ENCODE results near the gene KRT23. TPM values are rescaled to one million over a fixed set of nuclear protein-coding genes. Genes with fewer than 3 reads are reported as not detected.
"Not testable (repeated sequence)": the region's sequence is repeated elsewhere in the genome, so short reads cannot be mapped to it uniquely, and the experiment has no call there.

Gene KRT23
- total RNA-seq, 1 experiment from 2014 or later = 19.0 TPM

DNA sequence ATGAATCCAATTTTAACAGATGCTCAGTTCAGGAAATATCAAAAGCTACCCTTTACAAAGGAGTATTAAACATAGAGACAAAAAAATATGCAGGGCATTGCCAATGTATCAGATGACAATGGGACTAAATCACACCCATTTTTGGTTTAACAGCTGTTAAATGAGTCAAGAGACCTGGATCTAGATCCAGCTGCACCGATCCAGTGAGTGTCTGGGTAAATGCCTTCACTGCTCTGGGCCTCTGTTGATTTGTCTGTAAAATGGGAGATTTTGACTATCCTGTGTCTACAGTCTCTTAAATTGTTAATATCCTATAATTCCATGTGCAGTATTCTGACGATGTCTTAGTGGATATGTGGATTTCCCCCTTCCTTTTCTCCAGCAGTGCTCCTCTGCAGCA, 16.4 kb downstream of the KRT23 start:
- RAD21 ChIA-PET (ENCODE audit: low non-redundant PET in 1 of 2, low total read pairs in 2 of 2, uncharacterized antibody in 2 of 2, unreplicated experiment in 2 of 2) = no interaction called here
- no peak overlapping the region for H3K4me3 ChIP-seq (replicated peaks in 1 of 2; ENCODE audit: low read depth in 1 of 2, low read length in 2 of 2)
- DNase-seq (ENCODE audit: low read depth, low spot score) = no peak

DNA sequence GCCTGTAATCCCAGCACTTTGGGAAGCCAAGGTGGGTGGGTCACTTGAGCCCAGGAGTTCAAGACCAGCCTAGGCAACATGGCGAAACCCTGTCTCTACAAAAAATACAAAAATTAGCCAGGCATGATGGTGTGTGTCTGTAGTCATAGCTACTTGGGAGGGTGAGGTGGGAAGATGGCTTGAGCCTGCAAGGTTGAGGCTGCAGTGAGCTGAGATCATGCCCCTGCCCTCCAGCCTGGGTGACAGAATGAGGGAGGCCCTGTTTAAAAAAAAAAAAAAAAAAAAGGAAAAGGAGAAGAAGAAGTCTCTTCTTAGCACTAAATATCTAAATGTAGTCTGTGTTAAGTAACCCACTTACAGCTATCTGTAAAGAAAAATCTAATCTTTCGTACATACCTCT, 20.3 kb downstream of the KRT23 start:
- DNase-seq (ENCODE audit: low read depth, low spot score); H3K9ac ChIP-seq (ENCODE audit: low read length); H3K9me3 ChIP-seq (ENCODE audit: control insufficient read depth in 1 of 2, insufficient read depth in 1 of 2, low read depth in 1 of 2, low read length in 2 of 2); RAD21 ChIA-PET (ENCODE audit: low non-redundant PET in 1 of 2, low total read pairs in 2 of 2, uncharacterized antibody in 2 of 2, unreplicated experiment in 2 of 2); H3K4me2 ChIP-seq (ENCODE audit: low read length); H3K79me2 ChIP-seq (ENCODE audit: insufficient read depth, low read length); BruUV-seq (replicated peaks); H4K20me1 ChIP-seq (ENCODE audit: insufficient read depth); H3K4me3 ChIP-seq (replicated peaks in 1 of 2; ENCODE audit: low read depth in 1 of 2, low read length in 2 of 2); H3K36me3 ChIP-seq (ENCODE audit: control insufficient read depth in 1 of 2, insufficient read depth in 2 of 2, low read length in 2 of 2); ATAC-seq; H2AFZ ChIP-seq (ENCODE audit: low read depth, low read length, poor library complexity, severe bottlenecking); H3K9me2 ChIP-seq (ENCODE audit: insufficient read depth); H3K27me3 ChIP-seq (ENCODE audit: insufficient read depth, low read length); intact Hi-C loops (cut with micrococcal nuclease): not testable (repeated sequence)
- ChIA-PET CTCF (interaction anchor here (1.6 kb wide), 1 partner anchor 405 kb away, joined by 4 read pairs; no protein-coding TSS in a partner anchor), POLR2A (interaction anchor here (0.7 to 1.4 kb wide), 4 partner anchors 13 to 224 kb away, joined by 3 read pairs; no protein-coding TSS in a partner anchor)
- Histone ChIP-seq H3K27ac (ENCODE audit: low read depth, low read length) (peak overlapping the region; percentile 30; the same call in 1 of the 2 replicates), H3K4me1 (ENCODE audit: control insufficient read depth in 1 of 2, insufficient read depth in 2 of 2, low read length in 2 of 2) (peaks cover 42 to 67% of the 10 kb centered on the region in 2 experiments)

More for the DNA sequence above, 16.4 kb downstream of the KRT23 start:
- intact Hi-C loops (cut with micrococcal nuclease) = no loop called here
- no peak overlapping the region for H2AFZ ChIP-seq (ENCODE audit: low read depth, low read length, poor library complexity, severe bottlenecking)
- no TSS peak for BruUV-seq (replicated peaks)
- peaks cover 25 to 47% of the 10 kb centered on the region in 2 experiments for H3K4me1 ChIP-seq (ENCODE audit: control insufficient read depth in 1 of 2, insufficient read depth in 2 of 2, low read length in 2 of 2)
- no peak for ATAC-seq
- H3K9ac ChIP-seq (ENCODE audit: low read length) = no peak overlapping the region; the same call in 1 of the 2 replicates
- no peak for TF ChIP-seq SP1 (IDR thresholded peaks at IDR 0.05; ENCODE audit: low read depth)
- TF ChIP-seq, protein P1, sequence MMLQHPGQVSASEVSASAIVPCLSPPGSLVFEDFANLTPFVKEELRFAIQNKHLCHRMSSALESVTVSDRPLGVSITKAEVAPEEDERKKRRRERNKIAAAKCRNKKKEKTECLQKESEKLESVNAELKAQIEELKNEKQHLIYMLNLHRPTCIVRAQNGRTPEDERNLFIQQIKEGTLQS (IDR thresholded peaks at IDR 0.05) = no peak
- no peak; the same call in 1 of the 2 replicates for TF ChIP-seq CBX3 (IDR thresholded peaks at IDR 0.05; ENCODE audit: low read depth)
- no peak for TF ChIP-seq SRF (IDR thresholded peaks at IDR 0.05; ENCODE audit: low read depth)
- TF ChIP-seq TCF7L2 (IDR thresholded peaks at IDR 0.05; ENCODE audit: borderline replicate concordance, extremely low read depth, insufficient read depth, insufficient read length) = no peak
- TF ChIP-seq JUND (IDR thresholded peaks at IDR 0.05) = no peak
- TF ChIP-seq EZH2 (IDR thresholded peaks at IDR 0.05) = no peak
- no peak for TF ChIP-seq ZFX (IDR thresholded peaks at IDR 0.05)
- TF ChIP-seq EZH2phosphoT487 (IDR thresholded peaks at IDR 0.05; ENCODE audit: borderline replicate concordance) = no peak
- no peak for TF ChIP-seq ZNF274 (IDR thresholded peaks at IDR 0.05; ENCODE audit: low read depth, low read length)
- TF ChIP-seq EGR1 (IDR thresholded peaks at IDR 0.05; ENCODE audit: low read depth) = no peak
- TF ChIP-seq, protein P2, sequence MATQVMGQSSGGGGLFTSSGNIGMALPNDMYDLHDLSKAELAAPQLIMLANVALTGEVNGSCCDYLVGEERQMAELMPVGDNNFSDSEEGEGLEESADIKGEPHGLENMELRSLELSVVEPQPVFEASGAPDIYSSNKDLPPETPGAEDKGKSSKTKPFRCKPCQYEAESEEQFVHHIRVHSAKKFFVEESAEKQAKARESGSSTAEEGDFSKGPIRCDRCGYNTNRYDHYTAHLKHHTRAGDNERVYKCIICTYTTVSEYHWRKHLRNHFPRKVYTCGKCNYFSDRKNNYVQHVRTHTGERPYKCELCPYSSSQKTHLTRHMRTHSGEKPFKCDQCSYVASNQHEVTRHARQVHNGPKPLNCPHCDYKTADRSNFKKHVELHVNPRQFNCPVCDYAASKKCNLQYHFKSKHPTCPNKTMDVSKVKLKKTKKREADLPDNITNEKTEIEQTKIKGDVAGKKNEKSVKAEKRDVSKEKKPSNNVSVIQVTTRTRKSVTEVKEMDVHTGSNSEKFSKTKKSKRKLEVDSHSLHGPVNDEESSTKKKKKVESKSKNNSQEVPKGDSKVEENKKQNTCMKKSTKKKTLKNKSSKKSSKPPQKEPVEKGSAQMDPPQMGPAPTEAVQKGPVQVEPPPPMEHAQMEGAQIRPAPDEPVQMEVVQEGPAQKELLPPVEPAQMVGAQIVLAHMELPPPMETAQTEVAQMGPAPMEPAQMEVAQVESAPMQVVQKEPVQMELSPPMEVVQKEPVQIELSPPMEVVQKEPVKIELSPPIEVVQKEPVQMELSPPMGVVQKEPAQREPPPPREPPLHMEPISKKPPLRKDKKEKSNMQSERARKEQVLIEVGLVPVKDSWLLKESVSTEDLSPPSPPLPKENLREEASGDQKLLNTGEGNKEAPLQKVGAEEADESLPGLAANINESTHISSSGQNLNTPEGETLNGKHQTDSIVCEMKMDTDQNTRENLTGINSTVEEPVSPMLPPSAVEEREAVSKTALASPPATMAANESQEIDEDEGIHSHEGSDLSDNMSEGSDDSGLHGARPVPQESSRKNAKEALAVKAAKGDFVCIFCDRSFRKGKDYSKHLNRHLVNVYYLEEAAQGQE (IDR thresholded peaks at IDR 0.05; ENCODE audit: low read depth) = no peak
- TF ChIP-seq, protein P3, sequence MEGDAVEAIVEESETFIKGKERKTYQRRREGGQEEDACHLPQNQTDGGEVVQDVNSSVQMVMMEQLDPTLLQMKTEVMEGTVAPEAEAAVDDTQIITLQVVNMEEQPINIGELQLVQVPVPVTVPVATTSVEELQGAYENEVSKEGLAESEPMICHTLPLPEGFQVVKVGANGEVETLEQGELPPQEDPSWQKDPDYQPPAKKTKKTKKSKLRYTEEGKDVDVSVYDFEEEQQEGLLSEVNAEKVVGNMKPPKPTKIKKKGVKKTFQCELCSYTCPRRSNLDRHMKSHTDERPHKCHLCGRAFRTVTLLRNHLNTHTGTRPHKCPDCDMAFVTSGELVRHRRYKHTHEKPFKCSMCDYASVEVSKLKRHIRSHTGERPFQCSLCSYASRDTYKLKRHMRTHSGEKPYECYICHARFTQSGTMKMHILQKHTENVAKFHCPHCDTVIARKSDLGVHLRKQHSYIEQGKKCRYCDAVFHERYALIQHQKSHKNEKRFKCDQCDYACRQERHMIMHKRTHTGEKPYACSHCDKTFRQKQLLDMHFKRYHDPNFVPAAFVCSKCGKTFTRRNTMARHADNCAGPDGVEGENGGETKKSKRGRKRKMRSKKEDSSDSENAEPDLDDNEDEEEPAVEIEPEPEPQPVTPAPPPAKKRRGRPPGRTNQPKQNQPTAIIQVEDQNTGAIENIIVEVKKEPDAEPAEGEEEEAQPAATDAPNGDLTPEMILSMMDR (IDR thresholded peaks at IDR 0.05 in 2 of 3, conservative IDR thresholded peaks at IDR 0.05 in 1 of 3; ENCODE audit: borderline replicate concordance in 1 of 3, insufficient read depth in 1 of 3, low read depth in 2 of 3, low read length in 2 of 3) = no peak
- TF ChIP-seq POLR2AphosphoS5 (IDR thresholded peaks at IDR 0.05; ENCODE audit: low read depth, low read length) = no peak
- TF ChIP-seq YY1 (IDR thresholded peaks at IDR 0.05; ENCODE audit: extremely low read depth, insufficient replicate concordance, low read depth, low read length) = no peak
- H3K79me2 ChIP-seq (ENCODE audit: insufficient read depth, low read length) = no peaks in the 10 kb centered on the region
- 0 out of 2 replicates have a peak overlapping the region, but pooled peaks have one; percentile 69 for H3K27ac ChIP-seq (ENCODE audit: low read depth, low read length)
- ChIA-PET POLR2A (no interaction called here), CTCF (no interaction called here)
- H3K9me2 ChIP-seq (ENCODE audit: insufficient read depth) = no peaks in the 10 kb centered on the region
- no peaks in the 10 kb centered on the region for H3K27me3 ChIP-seq (ENCODE audit: insufficient read depth, low read length)
- peak overlapping the region; percentile 15; the same call in 1 of the 2 replicates for H3K4me2 ChIP-seq (ENCODE audit: low read length)
- H3K9me3 ChIP-seq (ENCODE audit: control insufficient read depth in 1 of 2, insufficient read depth in 1 of 2, low read depth in 1 of 2, low read length in 2 of 2) = no peaks in the 10 kb centered on the region
- H4K20me1 ChIP-seq (ENCODE audit: insufficient read depth) = no peaks in the 10 kb centered on the region
- peaks cover 0 to 6% of the 10 kb centered on the region in 2 experiments; a peak in 1 of 4 replicates for H3K36me3 ChIP-seq (ENCODE audit: control insufficient read depth in 1 of 2, insufficient read depth in 2 of 2, low read length in 2 of 2)

Measured in HCT116 (cell line).